SK-N-SH (cell line): ENCODE results near the gene TBC1D2. TPM values are rescaled to one million over a fixed set of nuclear protein-coding genes. Genes with fewer than 3 reads are reported as not detected.

Experiments used
- CTCF ChIA-PET: fragments of 300-600, 350-600 bp; formaldehyde crosslinking; extraction: SDS; loops from one replicate; lab custom pipeline; 2021; lab: Yijun Ruan, JAX
- POLR2A ChIA-PET: fragments of 350-600 bp; sonication (Branson Sonifier 250); formaldehyde crosslinking; extraction: SDS; loops from one replicate; lab custom pipeline; 2020; ENCODE audit warnings: antibody characterized with exemption, inconsistent platforms; lab: Yijun Ruan, JAX
- DNase-seq: peaks from one replicate; pipeline ENCODE4 v3.0.0; 2012
- H2AFZ ChIP-seq: fragments of 200-600 bp; sonication (generic); 2 replicates; pipeline ENCODE4 v1.8.1; 2016; ENCODE audit warnings: antibody characterized with exemption, mild to moderate bottlenecking, low read depth
- H3F3A ChIP-seq: fragments of 200-600 bp; sonication (generic); replicated peaks from 2 replicates; pipeline ENCODE3; 2016; ENCODE audit warnings: antibody characterized with exemption, mild to moderate bottlenecking; ENCODE audit not compliant: insufficient read depth
- H3K27ac ChIP-seq, 2 experiments: fragments of 200-500 bp in 1 of 2; fragments of 200-600 bp in 1 of 2; sonication (Bioruptor generic) in 1 of 2; sonication (generic), shearing (Covaris generic) in 1 of 2; 2 replicates each; pipeline versions ENCODE4 v1.5.1 to v1.6.1; 2014 to 2016; ENCODE audit warnings: low read depth in 2 of 2, inconsistent platforms in 1 of 2, low read length in 1 of 2, mild to moderate bottlenecking in 1 of 2, mixed read lengths in 1 of 2
- H3K27me3 ChIP-seq: fragments of 200-600 bp; sonication (generic), shearing (Covaris generic); 2 replicates; pipeline ENCODE4 v1.6.1; 2016; ENCODE audit warnings: mixed run types; ENCODE audit not compliant: insufficient read depth
- H3K36me3 ChIP-seq, 2 experiments: fragments of 200-500 bp in 1 of 2; fragments of 200-600 bp in 1 of 2; sonication (Bioruptor generic) in 1 of 2; sonication (generic) in 1 of 2; replicated peaks in 1 of 2; 2 replicates each; pipeline versions ENCODE3 to v1.5.1; 2014 to 2016; ENCODE audit warnings: low read length in 1 of 2, mild to moderate bottlenecking in 1 of 2; ENCODE audit not compliant: insufficient read depth in 2 of 2, control insufficient read depth in 1 of 2
- H3K4me1 ChIP-seq, 2 experiments: fragments of 200-500 bp in 1 of 2; fragments of 200-600 bp in 1 of 2; sonication (Bioruptor generic) in 1 of 2; sonication (generic), shearing (Covaris generic) in 1 of 2; 2 replicates each; pipeline versions ENCODE4 v1.5.1 to v1.6.1; 2014 to 2016; ENCODE audit warnings: low read depth in 1 of 2, low read length in 1 of 2, mixed run types in 1 of 2; ENCODE audit not compliant: insufficient read depth in 2 of 2, control insufficient read depth in 1 of 2
- H3K4me2 ChIP-seq: fragments of 200-600 bp; sonication (generic), shearing (Covaris generic); 2 replicates; pipeline ENCODE4 v1.6.1; 2017; ENCODE audit warnings: mixed run types
- H3K4me3 ChIP-seq, 2 experiments: fragments of 200-500 bp in 1 of 2; fragments of 200-600 bp in 1 of 2; sonication (Bioruptor generic) in 1 of 2; sonication (generic), shearing (Covaris generic) in 1 of 2; 2 replicates each; pipeline versions ENCODE4 v1.5.1 to v1.8.1; 2014 to 2016; ENCODE audit warnings: low read depth in 2 of 2, inconsistent platforms in 1 of 2, low read length in 1 of 2, mild to moderate bottlenecking in 1 of 2, mixed read lengths in 1 of 2, moderate library complexity in 1 of 2
- H3K79me2 ChIP-seq: fragments of 200-600 bp; sonication (generic); 2 replicates; pipeline ENCODE4 v1.8.1; 2017; ENCODE audit warnings: mild to moderate bottlenecking; ENCODE audit not compliant: insufficient read depth
- H3K9ac ChIP-seq: fragments of 200-600 bp; sonication (generic); 2 replicates; pipeline ENCODE4 v1.6.1; 2017; ENCODE audit warnings: mixed run types
- H3K9me2 ChIP-seq: fragments of 200-600 bp; sonication (generic); 2 replicates; pipeline ENCODE4 v1.6.1; 2017; ENCODE audit warnings: mixed run types
- H3K9me3 ChIP-seq: fragments of 200-600 bp; sonication (generic); 2 replicates; pipeline ENCODE4 v1.6.1; 2017; ENCODE audit warnings: mixed run types, mild to moderate bottlenecking, moderate library complexity
- H4K20me1 ChIP-seq: fragments of 200-600 bp; sonication (generic); 2 replicates; pipeline ENCODE4 v1.6.1; 2017; ENCODE audit warnings: mild to moderate bottlenecking, mixed run types; ENCODE audit not compliant: insufficient read depth
- CTCF ChIP-seq: fragments of 200-600 bp; sonication (generic); IDR thresholded peaks from 2 replicates; pipeline ENCODE4 v1.6.1; 2017; ENCODE audit warnings: antibody characterized with exemption, mild to moderate bottlenecking, moderate library complexity
- ELF1 ChIP-seq: IDR thresholded peaks from 2 replicates; pipeline ENCODE4 v1.4.0; 2012
- EZH2phosphoT487 ChIP-seq: fragments of 200-600 bp; sonication (generic); IDR thresholded peaks from 2 replicates; pipeline ENCODE4 v1.6.1; 2017; ENCODE audit warnings: low read depth, mixed run types, mild to moderate bottlenecking, antibody characterized with exemption, moderate library complexity, borderline replicate concordance
- FOXJ3 ChIP-seq: sonication (generic); formaldehyde crosslinking; IDR thresholded peaks from 2 replicates; pipeline ENCODE4 v1.5.1; 2020; ENCODE audit warnings: mild to moderate bottlenecking, missing genetic modification reagents
- FOXM1 ChIP-seq: IDR thresholded peaks from 2 replicates; pipeline ENCODE4 v1.4.0; 2012; ENCODE audit warnings: low read depth, mild to moderate bottlenecking
- GATA2 ChIP-seq: sonication (generic); formaldehyde crosslinking; IDR thresholded peaks from 2 replicates; pipeline ENCODE4 v1.5.0; 2020; ENCODE audit warnings: mild to moderate bottlenecking, missing genetic modification reagents
- JUND ChIP-seq: IDR thresholded peaks from 2 replicates; pipeline ENCODE4 v1.4.0; 2012
- MAX ChIP-seq: IDR thresholded peaks from 2 replicates; pipeline ENCODE4 v1.4.0; 2012; ENCODE audit warnings: low read depth
- MXI1 ChIP-seq: IDR thresholded peaks from 2 replicates; pipeline ENCODE4 v1.6.1; 2012; ENCODE audit warnings: mild to moderate bottlenecking, low read depth, low read length, improper control_type of control experiment
- NRF1 ChIP-seq: IDR thresholded peaks from 2 replicates; pipeline ENCODE4 v1.6.1; 2012; ENCODE audit warnings: low read depth, mild to moderate bottlenecking, low read length
- POLR2AphosphoS5 ChIP-seq: IDR thresholded peaks from 2 replicates; pipeline ENCODE4 v1.6.1; 2012; ENCODE audit warnings: low read depth, low read length
- RAD21 ChIP-seq: IDR thresholded peaks from 2 replicates; pipeline ENCODE4 v1.6.1; 2012; ENCODE audit warnings: mild to moderate bottlenecking, low read length
- RCOR1 ChIP-seq: fragments of 150-350 bp; IDR thresholded peaks from 2 replicates; pipeline ENCODE4 v1.6.1; 2017; ENCODE audit warnings: antibody characterized with exemption, low read length
- RXRA ChIP-seq: IDR thresholded peaks from 2 replicates; pipeline ENCODE4 v1.4.0; 2012; ENCODE audit warnings: low read depth, mild to moderate bottlenecking, borderline replicate concordance
- ZBTB33 ChIP-seq: IDR thresholded peaks from 2 replicates; pipeline ENCODE4 v1.4.0; 2012; ENCODE audit warnings: low read depth, borderline replicate concordance
- WGBS: methylation state at CpG from one replicate; pipeline ENCODE4 v1.1.6; 2017; ENCODE audit warnings: low lambda C conversion rate; 5-methylcytosine and 5-hydroxymethylcytosine counted together
- polyA plus RNA-seq, 3 experiments: library from polyadenylated mRNA; depleted of rRNA; stranded (reverse); fragments of >200 nt; gene quantifications; 2 replicates each; pipeline ENCODE4 v1.2.3, GENCODE V29; 2012

Gene TBC1D2
- polyA plus RNA-seq, 1 of the 3 experiments (the other 2 are of a cell fraction), result 5.6 TPM

- Histone ChIP-seq H3K9me3 (no peaks in the 10 kb centered on the region), H3K4me3 (no peak overlapping the region), H3K27ac (no peak overlapping the region), H3K9me2 (no peaks in the 10 kb centered on the region), H3K4me1 (peaks cover 0 to 4% of the 10 kb centered on the region in 2 experiments; a peak in 1 of 4 replicates), H3F3A (no peaks in the 10 kb centered on the region), H3K79me2 (no peaks in the 10 kb centered on the region), H3K36me3 (no peaks in the 10 kb centered on the region), H3K9ac (no peak overlapping the region), H4K20me1 (no peaks in the 10 kb centered on the region), H3K4me2 (no peak overlapping the region), H3K27me3 (no peaks in the 10 kb centered on the region), H2AFZ (no peak overlapping the region)
- CTCF ChIA-PET, result interaction anchor here (0.8 kb wide), 1 partner anchor 12 kb away, joined by 6 read pairs; the partner anchor contains the start of gene CORO2A
- 94% methylated on average over 6 of the region's 6 CpGs for WGBS
- DNase-seq, result no peak
- POLR2A ChIA-PET, result no interaction called here
- TF ChIP-seq POLR2AphosphoS5 (no peak), FOXM1 (no peak), ZBTB33 (no peak), MAX (no peak), MXI1 (no peak), EZH2phosphoT487 (no peak), ELF1 (no peak), CTCF (no peak), RAD21 (no peak), JUND (no peak), GATA2 (CRISPR knock-in tag) (no peak), FOXJ3 (CRISPR knock-in tag) (no peak), RCOR1 (no peak), NRF1 (no peak), RXRA (no peak)
These were observed 74.5 kb downstream of the TBC1D2 start for GRCh38 chr9:98180996-98181395.
